Measurements from ENCODE around the gene QRFPR.
A peak's percentile ranks its signal among the peaks of the same experiment; 100 is the strongest.

The QRFPR gene

GRCh38 chr4:121375262-121375661, 5.6 kb downstream of the QRFPR start:
- H3K27ac ChIP-seq: no peak overlapping the region

GRCh38 chr4:121373841-121374240, 7.0 kb downstream of the QRFPR start:
- H3K27ac ChIP-seq: no peak overlapping the region
- no peak for TF ChIP-seq CTCF (IDR thresholded peaks at IDR 0.05)
- TF ChIP-seq ZFX (IDR thresholded peaks at IDR 0.05; ENCODE audit: borderline replicate concordance): no peak

More at GRCh38 chr4:121375262-121375661, 5.6 kb downstream of the QRFPR start:
- TF ChIP-seq ZFX (IDR thresholded peaks at IDR 0.05; ENCODE audit: borderline replicate concordance): no peak
- TF ChIP-seq CTCF (IDR thresholded peaks at IDR 0.05): no peak

- H3K27ac ChIP-seq: no peak overlapping the region
- TF ChIP-seq ZFX (IDR thresholded peaks at IDR 0.05; ENCODE audit: borderline replicate concordance) (no peak), CTCF (IDR thresholded peaks at IDR 0.05) (peak; percentile 78)
These were observed 10.0 kb downstream of the QRFPR start for GRCh38 chr4:121370729-121371325.

GRCh38 chr4:121360495-121360894, 20.3 kb downstream of the QRFPR start:
- H3K27ac ChIP-seq: no peak overlapping the region
- no peak for TF ChIP-seq ZFX (IDR thresholded peaks at IDR 0.05; ENCODE audit: borderline replicate concordance)
- TF ChIP-seq CTCF (IDR thresholded peaks at IDR 0.05): no peak

GRCh38 chr4:121358473-121358872, 22.3 kb downstream of the QRFPR start:
- no peak for TF ChIP-seq ZFX (IDR thresholded peaks at IDR 0.05; ENCODE audit: borderline replicate concordance)
- no peak for TF ChIP-seq CTCF (IDR thresholded peaks at IDR 0.05)

GRCh38 chr4:121353213-121353612, 27.6 kb downstream of the QRFPR start:
- no peak overlapping the region for H3K27ac ChIP-seq
- TF ChIP-seq ZFX (IDR thresholded peaks at IDR 0.05; ENCODE audit: borderline replicate concordance) (no peak), CTCF (IDR thresholded peaks at IDR 0.05) (no peak)

More at GRCh38 chr4:121358473-121358872, 22.3 kb downstream of the QRFPR start:
- H3K27ac ChIP-seq: no peak overlapping the region

GRCh38 chr4:121344098-121344497, 36.7 kb downstream of the QRFPR start:
- H3K27ac ChIP-seq: no peak overlapping the region
- TF ChIP-seq CTCF (IDR thresholded peaks at IDR 0.05): no peak
- no peak for TF ChIP-seq ZFX (IDR thresholded peaks at IDR 0.05; ENCODE audit: borderline replicate concordance)
